Glutamatergic neuron (in vitro differentiated cells): ENCODE results near the gene OR10H3. TPM values are rescaled to one million over a fixed set of nuclear protein-coding genes. Genes with fewer than 3 reads are reported as not detected.
"Not testable (repeated sequence)": the region's sequence is repeated elsewhere in the genome, so short reads cannot be mapped to it uniquely, and the experiment has no call there.

Experiments
- DNase-seq: peaks from one replicate; pipeline ENCODE4 v3.0.0; 2022
- H3K27ac Mint-ChIP-seq: one replicate; pipeline ENCODE4 v1.8.0; 2020; ENCODE audit warnings: mild to moderate bottlenecking, mixed read lengths, inconsistent platforms; ENCODE audit not compliant: unreplicated experiment
- H3K27me3 Mint-ChIP-seq: one replicate; pipeline ENCODE4 v1.8.0; 2020; ENCODE audit warnings: mild to moderate bottlenecking, moderate library complexity, mixed read lengths, inconsistent platforms; ENCODE audit not compliant: unreplicated experiment
- H3K36me3 Mint-ChIP-seq: one replicate; pipeline ENCODE4 v1.8.0; 2020; ENCODE audit warnings: mild to moderate bottlenecking, mixed read lengths, inconsistent platforms; ENCODE audit not compliant: unreplicated experiment
- H3K4me1 Mint-ChIP-seq: one replicate; pipeline ENCODE4 v1.8.0; 2020; ENCODE audit warnings: mild to moderate bottlenecking, low read depth, mixed read lengths, inconsistent platforms; ENCODE audit not compliant: unreplicated experiment
- H3K4me3 Mint-ChIP-seq: one replicate; pipeline ENCODE4 v1.8.0; 2020; ENCODE audit warnings: mild to moderate bottlenecking, mixed read lengths, inconsistent platforms; ENCODE audit not compliant: unreplicated experiment
- H3K9me3 Mint-ChIP-seq: one replicate; pipeline ENCODE4 v1.8.0; 2020; ENCODE audit warnings: mild to moderate bottlenecking, moderate library complexity, mixed read lengths, inconsistent platforms; ENCODE audit not compliant: unreplicated experiment
- total RNA-seq: library from RNA; stranded (reverse); fragmentation: NEBNext Ultra II Directional; extraction: Animal tissue kit (Norgen Biotek cat#: 25700); gene quantifications from one replicate; pipeline ENCODE4 v1.2.1, GENCODE V29; 2021; ENCODE audit not compliant: unreplicated experiment
- TF ChIP-seq, protein P1 (sequence below): fragments of 200-600 bp; sonication (generic); IDR thresholded peaks from one replicate; pipeline ENCODE4 v1.5.0; 2021; ENCODE audit not compliant: partially characterized antibody, unreplicated experiment

Gene OR10H3
- total RNA-seq, 1 donor from 2014 or later = not detected

DNA sequence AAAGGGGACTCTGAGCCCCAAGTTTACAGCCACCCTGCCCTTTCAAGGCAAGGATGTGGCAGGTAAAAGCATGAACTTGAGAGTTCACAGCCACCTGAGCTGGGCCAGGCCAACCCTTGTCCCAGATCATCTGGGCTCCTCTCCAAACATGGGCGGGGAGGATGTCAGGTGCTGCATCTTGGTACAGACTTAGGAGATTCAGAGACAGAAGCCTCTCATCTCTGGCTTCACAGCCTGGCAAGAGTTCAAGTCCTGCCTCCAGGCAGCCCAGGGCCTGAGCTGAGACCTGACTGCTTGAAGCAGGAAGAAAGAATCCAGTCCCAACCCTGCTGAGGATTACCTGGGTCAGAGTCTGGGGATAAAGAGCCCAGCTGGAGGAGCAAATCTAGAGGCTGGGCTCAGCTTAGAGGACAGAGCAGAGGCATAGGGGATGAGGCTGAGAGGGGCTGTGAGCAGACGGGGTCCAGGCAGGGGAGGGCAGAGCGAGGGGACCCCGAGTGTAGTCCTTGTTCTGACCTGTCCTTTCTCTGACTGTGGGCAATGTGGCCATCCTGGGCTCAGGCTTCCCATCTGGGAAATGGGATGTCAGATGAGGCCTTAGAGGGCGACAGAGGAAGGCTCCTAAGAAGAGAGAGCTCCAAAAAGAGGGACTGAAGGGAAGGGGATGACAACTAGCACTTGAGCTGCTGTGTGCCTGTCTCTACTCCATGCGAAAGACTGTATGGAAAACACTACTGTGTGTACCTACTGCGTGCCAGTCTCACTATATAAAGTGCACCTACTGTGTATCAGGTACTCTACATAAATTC, 43.0 kb downstream of the OR10H3 start:
- Mint-ChIP-seq H3K36me3 (no peaks in the 10 kb centered on the region), H3K27ac (no peak overlapping the region), H3K27me3 (peaks cover 7% of the 10 kb centered on the region), H3K4me1 (no peaks in the 10 kb centered on the region), H3K4me3 (no peak overlapping the region), H3K9me3 (peaks cover 8% of the 10 kb centered on the region)
- DNase-seq = no peak
- TF ChIP-seq, protein P1, sequence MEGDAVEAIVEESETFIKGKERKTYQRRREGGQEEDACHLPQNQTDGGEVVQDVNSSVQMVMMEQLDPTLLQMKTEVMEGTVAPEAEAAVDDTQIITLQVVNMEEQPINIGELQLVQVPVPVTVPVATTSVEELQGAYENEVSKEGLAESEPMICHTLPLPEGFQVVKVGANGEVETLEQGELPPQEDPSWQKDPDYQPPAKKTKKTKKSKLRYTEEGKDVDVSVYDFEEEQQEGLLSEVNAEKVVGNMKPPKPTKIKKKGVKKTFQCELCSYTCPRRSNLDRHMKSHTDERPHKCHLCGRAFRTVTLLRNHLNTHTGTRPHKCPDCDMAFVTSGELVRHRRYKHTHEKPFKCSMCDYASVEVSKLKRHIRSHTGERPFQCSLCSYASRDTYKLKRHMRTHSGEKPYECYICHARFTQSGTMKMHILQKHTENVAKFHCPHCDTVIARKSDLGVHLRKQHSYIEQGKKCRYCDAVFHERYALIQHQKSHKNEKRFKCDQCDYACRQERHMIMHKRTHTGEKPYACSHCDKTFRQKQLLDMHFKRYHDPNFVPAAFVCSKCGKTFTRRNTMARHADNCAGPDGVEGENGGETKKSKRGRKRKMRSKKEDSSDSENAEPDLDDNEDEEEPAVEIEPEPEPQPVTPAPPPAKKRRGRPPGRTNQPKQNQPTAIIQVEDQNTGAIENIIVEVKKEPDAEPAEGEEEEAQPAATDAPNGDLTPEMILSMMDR = no peak

GRCh38 chr19:15781661-15782060, 43.9 kb downstream of the OR10H3 start:
- Mint-ChIP-seq H3K9me3 (peaks cover 3% of the 10 kb centered on the region), H3K27me3 (peaks cover 7% of the 10 kb centered on the region), H3K36me3 (no peaks in the 10 kb centered on the region)

GRCh38 chr19:15782211-15782610, 44.4 kb downstream of the OR10H3 start:
- TF ChIP-seq, protein P1 = no peak
- no peak for DNase-seq
- H3K4me3 Mint-ChIP-seq = no peak overlapping the region
- no peak overlapping the region for H3K27ac Mint-ChIP-seq
- peaks cover 3% of the 10 kb centered on the region for H3K9me3 Mint-ChIP-seq
- H3K4me1 Mint-ChIP-seq = no peaks in the 10 kb centered on the region
- no peaks in the 10 kb centered on the region for H3K36me3 Mint-ChIP-seq
- peaks cover 7% of the 10 kb centered on the region for H3K27me3 Mint-ChIP-seq

More at GRCh38 chr19:15781661-15782060, 43.9 kb downstream of the OR10H3 start:
- no peak overlapping the region for H3K27ac Mint-ChIP-seq
- DNase-seq = no peak
- no peak overlapping the region for H3K4me3 Mint-ChIP-seq
- TF ChIP-seq, protein P1 = no peak
- no peaks in the 10 kb centered on the region for H3K4me1 Mint-ChIP-seq

DNA sequence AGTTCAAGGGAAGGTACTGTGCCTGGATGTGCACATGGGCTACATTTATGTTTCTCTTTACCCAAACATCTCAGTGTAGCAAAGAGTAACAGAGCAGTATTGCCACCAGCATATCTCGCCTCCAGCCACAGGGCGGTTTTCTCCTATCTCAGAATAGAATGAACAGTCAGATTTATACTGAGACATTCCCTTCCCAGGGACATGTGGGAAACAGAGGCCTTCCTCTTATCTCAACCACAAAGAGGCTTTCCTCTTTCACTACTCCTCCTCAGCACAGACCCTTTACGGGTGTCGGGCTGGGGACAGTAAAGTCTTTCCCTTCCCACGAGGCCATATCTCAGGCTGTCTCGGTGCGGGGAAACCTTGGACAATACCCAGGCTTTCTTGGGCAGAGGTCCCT, 45.1 kb downstream of the OR10H3 start:
- not testable (repeated sequence) for H3K4me1 Mint-ChIP-seq, H3K36me3 Mint-ChIP-seq, H3K27ac Mint-ChIP-seq, DNase-seq, H3K27me3 Mint-ChIP-seq, H3K9me3 Mint-ChIP-seq, H3K4me3 Mint-ChIP-seq

GRCh38 chr19:15787611-15788155, 49.9 kb downstream of the OR10H3 start, which contains the start of gene OR10H5:
Gene OR10H5, plus strand, starts transcription at chr19:15787661. Its CDS starts 6,388 bp downstream, at chr19:15794049.
- Mint-ChIP-seq H3K4me1 (no peaks in the 10 kb centered on the region), H3K9me3 (peaks cover 11% of the 10 kb centered on the region), H3K4me3 (no peak within 1 kb of the TSS), H3K27me3 (peaks cover 2% of the 10 kb centered on the region), H3K27ac (no peak within 1 kb of the TSS), H3K36me3 (no peaks in the 10 kb centered on the region)
- DNase-seq = no peak
- TF ChIP-seq, protein P1 = no peak
